Endothelial cell of umbilical vein (primary cell): Measurements from ENCODE around the gene UPF1. TPM values are rescaled to one million over a fixed set of nuclear protein-coding genes. Genes with fewer than 3 reads are reported as not detected.

Experiments used
- BruUV-seq: library from RNA; stranded (reverse); fragments of 400-500 nt; replicated peaks from 2 replicates; lab custom pipeline; 2021; lab: Mats Ljungman, UMichigan
- CTCF ChIA-PET: fragments of 300-600, 350-600 bp; sonication (Branson Sonifier 250); formaldehyde crosslinking; loops from one replicate; lab custom pipeline; 2021; ENCODE audit warnings: antibody characterized with exemption, inconsistent platforms; lab: Charles Lee
- POLR2A ChIA-PET: fragments of 300-600, 350-600 bp; sonication (Branson Sonifier 250); formaldehyde crosslinking; loops from one replicate; lab custom pipeline; 2021; ENCODE audit warnings: antibody characterized with exemption, inconsistent platforms; lab: Charles Lee
- DNase-seq: peaks from one replicate; pipeline ENCODE4 v3.0.0-alpha.2; 2011; ENCODE audit warnings: low read depth, low spot score
- FAIRE-seq: peaks from 2 replicates; lab custom pipeline; 2011; peaks lifted over from hg19 to GRCh38; lab: Jason Lieb, UNC
- H2AFZ ChIP-seq: 2 replicates; pipeline ENCODE4 v1.6.0; 2012; ENCODE audit warnings: low read depth, low read length, control low read depth, inconsistent platforms
- H3K27ac ChIP-seq: 2 replicates; pipeline ENCODE4 v1.5.1; 2011; ENCODE audit warnings: low read depth, mild to moderate bottlenecking, control low read depth, low read length, moderate library complexity; ENCODE audit not compliant: insufficient read depth
- H3K27me3 ChIP-seq, 2 experiments: 2 replicates each; pipeline versions ENCODE4 v1.6.0 to v1.6.1; 2011; ENCODE audit warnings: low read length in 2 of 2, mixed read lengths in 1 of 2; ENCODE audit not compliant: control insufficient read depth in 2 of 2, insufficient read depth in 2 of 2
- H3K36me3 ChIP-seq, 2 experiments: 2 replicates in 1 of 2; 3 replicates in 1 of 2; pipeline ENCODE4 v1.5.1; 2011; ENCODE audit warnings: low read length in 2 of 2, mild to moderate bottlenecking in 1 of 2, moderate library complexity in 1 of 2; ENCODE audit not compliant: control insufficient read depth in 2 of 2, insufficient read depth in 2 of 2; ENCODE audit errors: extremely low read depth in 1 of 2
- H3K4me1 ChIP-seq: 3 replicates; pipeline ENCODE4 v1.5.1; 2011; ENCODE audit warnings: mild to moderate bottlenecking, low read length; ENCODE audit not compliant: control insufficient read depth, insufficient read depth; ENCODE audit errors: extremely low read depth
- H3K4me2 ChIP-seq: 2 replicates; pipeline ENCODE4 v1.6.1; 2011; ENCODE audit warnings: low read length, control low read depth, mixed read lengths; ENCODE audit not compliant: insufficient read depth
- H3K4me3 ChIP-seq, 3 experiments: fragments of 200-600 bp in 1 of 3; sonication (generic), shearing (Covaris generic) in 1 of 3; replicated peaks in 1 of 3; 2 replicates each; pipeline ENCODE4 v1.5.1; 2011 to 2016; ENCODE audit warnings: control low read depth in 3 of 3, low read length in 3 of 3, mild to moderate bottlenecking in 2 of 3, inconsistent platforms in 1 of 3, low read depth in 1 of 3, moderate library complexity in 1 of 3; ENCODE audit not compliant: insufficient read depth in 1 of 3
- H3K79me2 ChIP-seq: 2 replicates; pipeline ENCODE4 v1.6.0; 2012; ENCODE audit warnings: low read length, inconsistent platforms; ENCODE audit not compliant: control insufficient read depth, insufficient read depth
- H3K9ac ChIP-seq: replicated peaks from 2 replicates; pipeline ENCODE3; 2011; ENCODE audit warnings: low read length, control low read depth; ENCODE audit not compliant: insufficient read depth; ENCODE audit errors: extremely low read depth
- H3K9me1 ChIP-seq: replicated peaks from 3 replicates; pipeline ENCODE4 v1.6.0; 2011; ENCODE audit warnings: mild to moderate bottlenecking, low read length; ENCODE audit not compliant: control insufficient read depth, insufficient read depth; ENCODE audit errors: extremely low read depth
- H3K9me3 ChIP-seq: replicated peaks from 2 replicates; pipeline ENCODE4 v1.5.1; 2012; ENCODE audit warnings: low read length, inconsistent platforms; ENCODE audit not compliant: control insufficient read depth, insufficient read depth
- H4K20me1 ChIP-seq: replicated peaks from 2 replicates; pipeline ENCODE3; 2011; ENCODE audit warnings: mild to moderate bottlenecking, low read length; ENCODE audit not compliant: control insufficient read depth, insufficient read depth; ENCODE audit errors: extremely low read depth
- EZH2 ChIP-seq: IDR thresholded peaks from 2 replicates; pipeline ENCODE4 v1.6.1; 2012; ENCODE audit warnings: borderline replicate concordance, low read depth, mild to moderate bottlenecking, moderate library complexity, low read length, inconsistent platforms; ENCODE audit not compliant: severe bottlenecking
- FOS ChIP-seq: IDR thresholded peaks from 2 replicates; pipeline ENCODE4 v1.6.1; 2011; ENCODE audit warnings: mild to moderate bottlenecking, low read length, moderate library complexity, borderline replicate concordance; ENCODE audit not compliant: insufficient read depth
- GATA2 ChIP-seq: IDR thresholded peaks from 2 replicates; pipeline ENCODE4 v1.7.0; 2011; ENCODE audit warnings: low read depth, mild to moderate bottlenecking, moderate library complexity, mixed read lengths, low read length; ENCODE audit not compliant: insufficient read length, insufficient read depth
- JUN ChIP-seq: IDR thresholded peaks from 2 replicates; pipeline ENCODE4 v1.6.1; 2011; ENCODE audit warnings: borderline replicate concordance, low read depth; ENCODE audit not compliant: insufficient read length, insufficient read depth
- MAX ChIP-seq: IDR thresholded peaks from 2 replicates; pipeline ENCODE4 v1.6.1; 2011; ENCODE audit not compliant: insufficient read depth, insufficient read length
- MYC ChIP-seq: IDR thresholded peaks from one replicate; pipeline ENCODE4 v1.6.1; 2011; ENCODE audit warnings: mild to moderate bottlenecking, low read depth, low read length
- POLR2A ChIP-seq: IDR thresholded peaks from 2 replicates; pipeline ENCODE4 v1.6.1; 2012; ENCODE audit warnings: low read depth, mild to moderate bottlenecking, control low read depth, low read length
- POLR2AphosphoS5 ChIP-seq: IDR thresholded peaks from 2 replicates; pipeline ENCODE4 v1.6.1; 2012; ENCODE audit warnings: low read depth, mild to moderate bottlenecking, control low read depth, low read length, moderate library complexity; ENCODE audit not compliant: insufficient read depth
- dilution Hi-C: fragments of 300-500 bp; cut with MboI; formaldehyde crosslinking; loops from one replicate; pipeline ENCODE4 v1.15.0; 2019; ENCODE audit warnings: low sequenced_read_pairs; ENCODE audit not compliant: extremely low pct_ligation_motif_present
- intact Hi-C: fragments of 100-400 bp; cut with micrococcal nuclease; formaldehyde crosslinking; loops from one replicate; pipeline ENCODE4 v1.10.0; 2022
- polyA plus RNA-seq, 4 experiments: library from polyadenylated mRNA; depleted of rRNA in 3 of 4; stranded (reverse) in 3 of 4; unstranded in 1 of 4; fragments of >200 nt; gene quantifications; 2 replicates each; pipeline versions ENCODE4 v1.2.1 to v1.2.3, GENCODE V29; 2011 to 2012; ENCODE audit warnings: missing spikeins in 1 of 4
- total RNA-seq: library from RNA; stranded (reverse); gene quantifications from 2 replicates; pipeline ENCODE4 v1.2.3, GENCODE V29; 2021
- TF ChIP-seq, protein P1 (sequence below), 2 donors: IDR thresholded peaks; 1 replicate in 1 of 2; 2 replicates in 1 of 2; pipeline ENCODE4 v1.5.1; 2011; ENCODE audit warnings: low read length in 2 of 2, mild to moderate bottlenecking in 2 of 2, moderate library complexity in 2 of 2, control low read depth in 1 of 2, inconsistent platforms in 1 of 2, low read depth in 1 of 2; ENCODE audit not compliant: insufficient read depth in 1 of 2; ENCODE audit errors: extremely low read depth in 1 of 2

The UPF1 gene
- total and polyA plus RNA-seq, 2 donors (not counting 3 experiments of a cell fraction or from before 2014, with no cell fraction given) = 65.9 to 68.2 TPM

DNA sequence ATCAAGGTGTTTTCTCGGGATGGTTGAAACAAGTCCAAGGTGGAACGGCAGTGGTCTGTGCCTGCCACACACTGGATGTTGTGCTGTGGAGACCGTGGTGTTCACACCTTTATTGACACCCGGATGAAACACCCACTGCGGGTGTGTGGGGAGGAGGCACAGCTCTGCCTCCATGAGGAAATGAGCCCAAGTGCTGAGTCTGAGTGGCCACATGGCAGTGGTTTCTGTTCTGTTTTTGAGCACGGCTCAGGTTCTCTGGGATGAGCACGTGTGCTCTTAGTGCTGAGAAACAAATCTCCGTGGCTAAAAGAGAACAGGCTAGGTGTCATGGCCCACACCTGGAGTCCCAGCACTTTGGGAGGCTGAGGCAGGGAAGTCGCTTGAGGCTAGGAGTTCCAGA lies 29.5 kb downstream of the UPF1 start:
- Histone ChIP-seq H3K4me2 (no peak overlapping the region), H3K9me3 (no peaks in the 10 kb centered on the region), H3K27ac (no peak overlapping the region), H2AFZ (no peak overlapping the region), H3K4me1 (peaks cover 11% of the 10 kb centered on the region), H3K27me3 (no peaks in the 10 kb centered on the region), H3K4me3 (no peak overlapping the region), H3K36me3 (peaks cover 23 to 69% of the 10 kb centered on the region in 2 experiments), H3K9me1 (no peaks in the 10 kb centered on the region), H4K20me1 (no peaks in the 10 kb centered on the region), H3K9ac (no peak overlapping the region), H3K79me2 (no peaks in the 10 kb centered on the region)
- dilution Hi-C loops (no loop called here), intact Hi-C loops (loop anchor here (10.0 kb wide), 1 partner anchor 54 kb away; the partner anchor contains the start of genes COPE and DDX49)
- no TSS peak for BruUV-seq
- POLR2A ChIA-PET = no interaction called here
- TF ChIP-seq EZH2 (no peak), MYC (no peak), JUN (no peak), GATA2 (no peak), MAX (no peak), POLR2AphosphoS5 (no peak), FOS (no peak), POLR2A (no peak)
- TF ChIP-seq, protein P1, sequence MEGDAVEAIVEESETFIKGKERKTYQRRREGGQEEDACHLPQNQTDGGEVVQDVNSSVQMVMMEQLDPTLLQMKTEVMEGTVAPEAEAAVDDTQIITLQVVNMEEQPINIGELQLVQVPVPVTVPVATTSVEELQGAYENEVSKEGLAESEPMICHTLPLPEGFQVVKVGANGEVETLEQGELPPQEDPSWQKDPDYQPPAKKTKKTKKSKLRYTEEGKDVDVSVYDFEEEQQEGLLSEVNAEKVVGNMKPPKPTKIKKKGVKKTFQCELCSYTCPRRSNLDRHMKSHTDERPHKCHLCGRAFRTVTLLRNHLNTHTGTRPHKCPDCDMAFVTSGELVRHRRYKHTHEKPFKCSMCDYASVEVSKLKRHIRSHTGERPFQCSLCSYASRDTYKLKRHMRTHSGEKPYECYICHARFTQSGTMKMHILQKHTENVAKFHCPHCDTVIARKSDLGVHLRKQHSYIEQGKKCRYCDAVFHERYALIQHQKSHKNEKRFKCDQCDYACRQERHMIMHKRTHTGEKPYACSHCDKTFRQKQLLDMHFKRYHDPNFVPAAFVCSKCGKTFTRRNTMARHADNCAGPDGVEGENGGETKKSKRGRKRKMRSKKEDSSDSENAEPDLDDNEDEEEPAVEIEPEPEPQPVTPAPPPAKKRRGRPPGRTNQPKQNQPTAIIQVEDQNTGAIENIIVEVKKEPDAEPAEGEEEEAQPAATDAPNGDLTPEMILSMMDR (IDR thresholded peaks at IDR 0.05; ENCODE audit: extremely low read depth in 1 of 2, insufficient read depth in 1 of 2, low read depth in 1 of 2, low read length in 2 of 2) = no peak
- DNase-seq (no peak), FAIRE-seq (no peak)
- CTCF ChIA-PET = no interaction called here
